K562 (cell line): ENCODE data around the gene SLC25A15. TPM values are rescaled to one million over a fixed set of nuclear protein-coding genes. Genes with fewer than 3 reads are reported as not detected.

Experiments
- ATAC-seq: fragments of 200-7000 bp; cut with Tn5 transposase; 3 replicates; pipeline ENCODE4 v1.9.1; 2020; ENCODE audit warnings: moderate library complexity
- BruUV-seq: library from RNA; stranded (reverse); fragments of 400-500 nt; replicated peaks from 2 replicates; lab custom pipeline; 2021; lab: Mats Ljungman, UMichigan
- CTCF ChIA-PET: fragments of 300-600 bp; formaldehyde crosslinking; extraction: SDS; loops from one replicate; lab custom pipeline; 2021; ENCODE audit warnings: low intra/inter-chr PET ratio; lab: Yijun Ruan, JAX
- POLR2A ChIA-PET: fragments of 300-600, 350-650 bp; sonication (Branson Sonifier 250); formaldehyde crosslinking; extraction: SDS; loops from one replicate; lab custom pipeline; 2021; ENCODE audit warnings: antibody characterized with exemption, inconsistent platforms; lab: Yijun Ruan, JAX
- DNase-seq, 4 experiments: peaks; one replicate each; pipeline versions ENCODE4 v3.0.0 to v3.0.0-alpha.2; 2011 to 2018; ENCODE audit warnings: low spot score in 3 of 4, mixed read lengths in 3 of 4; ENCODE audit errors: extremely low read depth in 1 of 4
- FAIRE-seq: peaks from 2 replicates; lab custom pipeline; 2011; peaks lifted over from hg19 to GRCh38; lab: Jason Lieb, UNC
- H2AFZ ChIP-seq: 2 replicates; pipeline ENCODE4 v1.6.0; 2011; ENCODE audit warnings: low read depth, low read length, control low read depth, inconsistent platforms
- H3K27ac ChIP-seq: fragments of 200-600 bp; 3 replicates; pipeline ENCODE4 v1.8.0; 2011; ENCODE audit warnings: low read depth, mild to moderate bottlenecking, control low read depth, inconsistent platforms, low read length, moderate library complexity, mixed read lengths; ENCODE audit errors: extremely low read depth
- H3K27me3 ChIP-seq, 2 experiments: fragments of 300-600 bp in 1 of 2; 2 replicates in 1 of 2; 3 replicates in 1 of 2; pipeline versions ENCODE4 v1.6.0 to v1.8.0; 2011; ENCODE audit warnings: inconsistent platforms in 2 of 2, low read length in 2 of 2, mild to moderate bottlenecking in 1 of 2, mixed read lengths in 1 of 2, moderate library complexity in 1 of 2; ENCODE audit not compliant: control insufficient read depth in 2 of 2, insufficient read depth in 2 of 2
- H3K36me3 ChIP-seq: fragments of 300-600 bp; 3 replicates; pipeline ENCODE4 v1.8.0; 2011; ENCODE audit warnings: mild to moderate bottlenecking, low read length, inconsistent platforms; ENCODE audit not compliant: control insufficient read depth, insufficient read depth
- H3K4me1 ChIP-seq, 2 experiments: fragments of 200-600 bp in 1 of 2; replicated peaks in 1 of 2; 2 replicates in 1 of 2; 3 replicates in 1 of 2; pipeline versions ENCODE4 v1.5.1 to v1.8.0; 2011; ENCODE audit warnings: inconsistent platforms in 2 of 2, low read length in 2 of 2, mild to moderate bottlenecking in 1 of 2, mixed read lengths in 1 of 2, moderate library complexity in 1 of 2; ENCODE audit not compliant: control insufficient read depth in 2 of 2, insufficient read depth in 2 of 2
- H3K4me2 ChIP-seq: 2 replicates; pipeline ENCODE4 v1.6.1; 2011; ENCODE audit warnings: low read length, control low read depth, inconsistent platforms, mixed read lengths; ENCODE audit not compliant: insufficient read depth
- H3K4me3 ChIP-seq: fragments of 200-600 bp; sonication (generic), shearing (Covaris generic); 2 replicates; pipeline ENCODE4 v1.5.1; 2016; ENCODE audit warnings: control low read depth, inconsistent platforms
- H3K79me2 ChIP-seq: fragments of 200-600 bp; 3 replicates; pipeline ENCODE4 v1.8.0; 2011; ENCODE audit warnings: low read length, inconsistent platforms; ENCODE audit not compliant: control insufficient read depth, insufficient read depth
- H3K9ac ChIP-seq, 2 experiments: 2 replicates each; pipeline versions ENCODE4 v1.6.0 to v1.6.1; 2011; ENCODE audit warnings: low read depth in 2 of 2, low read length in 2 of 2, control low read depth in 1 of 2, inconsistent platforms in 1 of 2, mild to moderate bottlenecking in 1 of 2, mixed read lengths in 1 of 2; ENCODE audit not compliant: insufficient read depth in 1 of 2
- H3K9me1 ChIP-seq: one replicate; pipeline ENCODE4 v1.6.0; 2011; ENCODE audit warnings: inconsistent platforms, mild to moderate bottlenecking, low read length, moderate library complexity; ENCODE audit not compliant: control insufficient read depth, insufficient read depth
- H3K9me3 ChIP-seq: replicated peaks from 2 replicates; pipeline ENCODE4 v1.5.1; 2011; ENCODE audit warnings: low read depth, low read length, inconsistent platforms; ENCODE audit not compliant: control insufficient read depth, insufficient read depth
- H4K20me1 ChIP-seq: replicated peaks from 2 replicates; pipeline ENCODE4 v1.6.1; 2011; ENCODE audit warnings: low read length, inconsistent platforms, mixed read lengths; ENCODE audit not compliant: control insufficient read depth, insufficient read depth
- CEBPZ ChIP-seq: fragments of 150-350 bp; IDR thresholded peaks from 2 replicates; pipeline ENCODE4 v1.6.1; 2014; ENCODE audit warnings: low read depth, mild to moderate bottlenecking, low read length, borderline replicate concordance
- FOXP4 ChIP-seq: sonication (generic); formaldehyde crosslinking; IDR thresholded peaks from 2 replicates; pipeline ENCODE4 v1.8.0; 2022; ENCODE audit warnings: mild to moderate bottlenecking, missing genetic modification reagents, borderline replicate concordance
- GTF2E2 ChIP-seq: fragments of 200-800 bp; sonication (Bioruptor generic); IDR thresholded peaks from 2 replicates; pipeline ENCODE4 v1.6.1; 2016; ENCODE audit warnings: missing genetic modification characterization, missing compliant biosample characterization
- HNRNPK ChIP-seq: fragments of 200-400 bp; formaldehyde crosslinking; IDR thresholded peaks from one replicate; pipeline ENCODE4 v1.6.1; 2018; ENCODE audit warnings: mild to moderate bottlenecking, low read depth, low read length; ENCODE audit not compliant: poor library complexity, severe bottlenecking
- MED1 ChIP-seq: sonication (generic); formaldehyde crosslinking; IDR thresholded peaks from 2 replicates; pipeline ENCODE4 v1.8.1; 2023; ENCODE audit warnings: missing genetic modification reagents, borderline replicate concordance
- RNF219 ChIP-seq: fragments of 250-450 bp; sonication (Bioruptor Pico); IDR thresholded peaks from 2 replicates; pipeline ENCODE4 v1.5.0; 2022; ENCODE audit warnings: mild to moderate bottlenecking
- TBL1XR1 ChIP-seq, 2 experiments: IDR thresholded peaks; 2 replicates each; pipeline ENCODE4 v1.6.1; 2012; ENCODE audit warnings: improper control_type of control experiment in 2 of 2, low read length in 2 of 2, mild to moderate bottlenecking in 1 of 2
- TBP ChIP-seq: optimal IDR thresholded peaks from 2 replicates; pipeline ENCODE3; 2011; ENCODE audit warnings: low read depth, low read length, improper control_type of control experiment
- TCF7L2 ChIP-seq: fragments of 150-350 bp; IDR thresholded peaks from 2 replicates; pipeline ENCODE4 v1.6.1; 2016; ENCODE audit warnings: low read depth, mild to moderate bottlenecking, low read length, moderate library complexity
- ZNF184 ChIP-seq: sonication (generic); formaldehyde crosslinking; IDR thresholded peaks from 2 replicates; pipeline ENCODE4 v1.5.0; 2020; ENCODE audit warnings: missing genetic modification reagents
- ZNF217 ChIP-seq: sonication (generic); formaldehyde crosslinking; IDR thresholded peaks from 2 replicates; pipeline ENCODE4 v1.8.0; 2022; ENCODE audit warnings: mild to moderate bottlenecking, missing genetic modification reagents
- ZNF511 ChIP-seq: sonication (generic); formaldehyde crosslinking; IDR thresholded peaks from 2 replicates; pipeline ENCODE4 v1.8.0; 2022; ENCODE audit warnings: mild to moderate bottlenecking, missing genetic modification reagents
- ZNF551 ChIP-seq: fragments of 250-450 bp; sonication (Bioruptor Pico); IDR thresholded peaks from 2 replicates; pipeline ENCODE4 v1.5.0; 2021; ENCODE audit warnings: mild to moderate bottlenecking, moderate library complexity
- WGBS: fragments of 100-300 bp; shearing (Covaris generic); methylation state at CpG from one replicate; pipeline ENCODE4 v1.1.6; 2016; ENCODE audit warnings: low coverage, mixed read lengths; ENCODE audit not compliant: insufficient coverage; ENCODE audit errors: missing lambda C conversion rate; 5-methylcytosine and 5-hydroxymethylcytosine counted together
- in situ Hi-C: fragments of 300-500 bp; cut with MboI; formaldehyde crosslinking; loops from 4 replicates; pipeline ENCODE4 v1.15.0; 2018; ENCODE audit warnings: inconsistent platforms, mixed read lengths
- intact Hi-C: fragments of 100-400 bp; cut with micrococcal nuclease; formaldehyde crosslinking; loops from 2 replicates; pipeline ENCODE4 v1.14.2; 2022
- polyA plus RNA-seq, 8 experiments: library from polyadenylated mRNA; depleted of rRNA in 4 of 8; stranded (reverse) in 5 of 8; unstranded in 3 of 8; fragments of >200 nt; fragmentation: Nextera tagmentation in 2 of 8; fragmentation: Illumina TruSeq in 1 of 8; extraction: Ambion mirVana in 2 of 8; extraction: Trizol in 1 of 8; gene quantifications; 2 replicates each; pipeline versions ENCODE4 v1.2.1 to v1.2.3, GENCODE V29; 2011 to 2014; ENCODE audit warnings: inconsistent platforms in 1 of 8, missing spikeins in 1 of 8
- total RNA-seq, 7 experiments: library from RNA; depleted of rRNA in 6 of 7; stranded (reverse); fragments of >200 nt in 6 of 7; fragmentation: Illumina TruSeq in 2 of 7; extraction: Trizol in 2 of 7; gene quantifications; 2 replicates each; pipeline versions ENCODE4 v1.2.1 to v1.2.3, GENCODE V29; 2011 to 2021; ENCODE audit warnings: low replicate concordance in 1 of 7

The SLC25A15 gene
- total and polyA plus RNA-seq, 9 of the 15 experiments (the other 6 are each of a cell fraction or from before 2014, with no cell fraction given): 3.5 to 30.5 (median 20.3) TPM

- ChIA-PET POLR2A (interaction anchor here (0.7 kb wide), 1 partner anchor 13 kb away, joined by 3 read pairs; no protein-coding TSS in a partner anchor), CTCF (no interaction called here)
- Histone ChIP-seq H3K4me2 (no peak overlapping the region), H3K4me1 (no peaks in the 10 kb centered on the region; a peak in 2 of 5 replicates), H3K9me1 (no peaks in the 10 kb centered on the region), H3K4me3 (no peak overlapping the region), H3K27me3 (no peaks in the 10 kb centered on the region), H3K9ac (no peak overlapping the region), H3K79me2 (no peaks in the 10 kb centered on the region), H3K36me3 (peaks cover 36% of the 10 kb centered on the region; the same call in 2 of the 3 replicates), H3K9me3 (no peaks in the 10 kb centered on the region), H2AFZ (no peak overlapping the region), H4K20me1 (no peaks in the 10 kb centered on the region), H3K27ac (no peak overlapping the region)
- DNase-seq (no peak), FAIRE-seq (no peak), ATAC-seq (no peak)
- intact Hi-C loops (no loop called here), in situ Hi-C loops (loop anchor here (25.0 kb wide), 1 partner anchor 264 kb away; the partner anchor contains the start of gene WBP4)
- BruUV-seq: no TSS peak
- 98% methylated on average over 8 of the region's 9 CpGs for WGBS
- no peak for TF ChIP-seq CEBPZ
- no peak for TF ChIP-seq ZNF551
- TF ChIP-seq HNRNPK: no peak
- no peak for TF ChIP-seq TCF7L2
- no peak for TF ChIP-seq FOXP4 (CRISPR knock-in tag)
- no peak for TF ChIP-seq RNF219 (CRISPR knock-in tag)
- no peak for TF ChIP-seq GTF2E2 (tag)
- TF ChIP-seq ZNF511 (CRISPR knock-in tag): no peak
- TF ChIP-seq ZNF184 (CRISPR knock-in tag): no peak
- no peak for TF ChIP-seq MED1 (CRISPR knock-in tag)
- TF ChIP-seq TBP: no peak
- TF ChIP-seq ZNF217 (CRISPR knock-in tag): no peak
- TF ChIP-seq TBL1XR1 (IDR thresholded peaks at IDR 0.05; ENCODE audit: low read length in 2 of 2): no peak
Observed at GRCh38 chr13:40798380-40798779, 9.0 kb downstream of the SLC25A15 start.
